HepG2 (cell line): Measurements from ENCODE around the gene C1orf21. TPM values are rescaled to one million over a fixed set of nuclear protein-coding genes. Genes with fewer than 3 reads are reported as not detected.

Experiments
- ATAD3A ChIP-seq: sonication (generic); formaldehyde crosslinking; IDR thresholded peaks from 2 replicates; pipeline ENCODE4 v1.4.0; 2020; ENCODE audit warnings: missing genetic modification reagents
- KDM1A ChIP-seq: IDR thresholded peaks from 2 replicates; pipeline ENCODE4 v1.6.1; 2016; ENCODE audit warnings: missing compliant biosample characterization
- SOX6 ChIP-seq, 2 experiments: fragments of 450-650 bp in 1 of 2; sonication (generic) in 1 of 2; formaldehyde crosslinking in 1 of 2; IDR thresholded peaks; 2 replicates each; pipeline versions ENCODE4 v1.4.0 to v1.6.1; 2017 to 2020; ENCODE audit warnings: antibody characterized with exemption in 1 of 2, mild to moderate bottlenecking in 1 of 2, missing genetic modification reagents in 1 of 2
- ZNF235 ChIP-seq: sonication (generic); formaldehyde crosslinking; IDR thresholded peaks from 2 replicates; pipeline ENCODE4 v1.8.1; 2023; ENCODE audit warnings: mild to moderate bottlenecking, missing genetic modification reagents, borderline replicate concordance
- ZNF552 ChIP-seq: sonication (generic); formaldehyde crosslinking; IDR thresholded peaks from 2 replicates; pipeline ENCODE4 v1.9.0; 2022; ENCODE audit warnings: missing genetic modification reagents, mild to moderate bottlenecking, borderline replicate concordance
- polyA plus RNA-seq, 8 experiments: library from polyadenylated mRNA; depleted of rRNA in 3 of 8; stranded (reverse) in 7 of 8; unstranded in 1 of 8; fragments of >200 nt; fragmentation: Illumina TruSeq in 4 of 8; extraction: Trizol in 4 of 8; gene quantifications; 2 replicates each; pipeline versions ENCODE4 v1.2.1 to v1.2.3, GENCODE V29; 2011 to 2016; ENCODE audit warnings: low read depth in 4 of 8, missing spikeins in 1 of 8, mixed read lengths in 1 of 8; ENCODE audit not compliant: insufficient read depth in 1 of 8
- total RNA-seq, 5 experiments: library from RNA; depleted of rRNA; stranded (reverse); fragments of >200 nt; fragmentation: Illumina TruSeq; extraction: Trizol; gene quantifications; 2 replicates each; pipeline ENCODE4 v1.2.3, GENCODE V29; 2016; ENCODE audit warnings: low read depth in 1 of 5
- TF ChIP-seq, protein P1 (sequence below): sonication (generic); formaldehyde crosslinking; IDR thresholded peaks from one replicate; pipeline ENCODE4 v1.5.1; 2020; ENCODE audit warnings: mild to moderate bottlenecking, missing genetic modification reagents; ENCODE audit errors: not compliant biosample characterization

C1orf21 gene
- total and polyA plus RNA-seq, 2 of the 13 experiments (the other 11 are each of a cell fraction or from before 2014, with no cell fraction given): not detected

DNA sequence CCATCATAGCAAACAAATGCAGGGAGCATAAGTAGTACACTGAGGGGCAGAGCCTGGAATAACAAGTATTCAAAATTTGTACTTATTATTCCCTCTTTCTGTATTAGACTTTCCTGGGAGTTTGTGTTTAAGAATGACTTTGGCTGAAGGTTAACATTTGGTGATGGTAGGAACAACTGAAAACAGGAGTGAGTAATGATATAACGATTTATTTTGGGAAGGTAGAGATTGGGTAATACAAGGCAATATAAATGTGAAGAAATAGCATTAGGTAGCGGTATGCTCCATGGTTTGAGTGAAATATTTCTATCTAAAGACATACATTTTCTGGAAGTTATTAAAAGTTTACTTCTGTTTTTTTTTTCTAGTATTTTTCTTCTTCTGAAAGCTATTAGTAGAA lies 18.5 kb upstream of the C1orf21 start (continued):
- TF ChIP-seq, protein P1, sequence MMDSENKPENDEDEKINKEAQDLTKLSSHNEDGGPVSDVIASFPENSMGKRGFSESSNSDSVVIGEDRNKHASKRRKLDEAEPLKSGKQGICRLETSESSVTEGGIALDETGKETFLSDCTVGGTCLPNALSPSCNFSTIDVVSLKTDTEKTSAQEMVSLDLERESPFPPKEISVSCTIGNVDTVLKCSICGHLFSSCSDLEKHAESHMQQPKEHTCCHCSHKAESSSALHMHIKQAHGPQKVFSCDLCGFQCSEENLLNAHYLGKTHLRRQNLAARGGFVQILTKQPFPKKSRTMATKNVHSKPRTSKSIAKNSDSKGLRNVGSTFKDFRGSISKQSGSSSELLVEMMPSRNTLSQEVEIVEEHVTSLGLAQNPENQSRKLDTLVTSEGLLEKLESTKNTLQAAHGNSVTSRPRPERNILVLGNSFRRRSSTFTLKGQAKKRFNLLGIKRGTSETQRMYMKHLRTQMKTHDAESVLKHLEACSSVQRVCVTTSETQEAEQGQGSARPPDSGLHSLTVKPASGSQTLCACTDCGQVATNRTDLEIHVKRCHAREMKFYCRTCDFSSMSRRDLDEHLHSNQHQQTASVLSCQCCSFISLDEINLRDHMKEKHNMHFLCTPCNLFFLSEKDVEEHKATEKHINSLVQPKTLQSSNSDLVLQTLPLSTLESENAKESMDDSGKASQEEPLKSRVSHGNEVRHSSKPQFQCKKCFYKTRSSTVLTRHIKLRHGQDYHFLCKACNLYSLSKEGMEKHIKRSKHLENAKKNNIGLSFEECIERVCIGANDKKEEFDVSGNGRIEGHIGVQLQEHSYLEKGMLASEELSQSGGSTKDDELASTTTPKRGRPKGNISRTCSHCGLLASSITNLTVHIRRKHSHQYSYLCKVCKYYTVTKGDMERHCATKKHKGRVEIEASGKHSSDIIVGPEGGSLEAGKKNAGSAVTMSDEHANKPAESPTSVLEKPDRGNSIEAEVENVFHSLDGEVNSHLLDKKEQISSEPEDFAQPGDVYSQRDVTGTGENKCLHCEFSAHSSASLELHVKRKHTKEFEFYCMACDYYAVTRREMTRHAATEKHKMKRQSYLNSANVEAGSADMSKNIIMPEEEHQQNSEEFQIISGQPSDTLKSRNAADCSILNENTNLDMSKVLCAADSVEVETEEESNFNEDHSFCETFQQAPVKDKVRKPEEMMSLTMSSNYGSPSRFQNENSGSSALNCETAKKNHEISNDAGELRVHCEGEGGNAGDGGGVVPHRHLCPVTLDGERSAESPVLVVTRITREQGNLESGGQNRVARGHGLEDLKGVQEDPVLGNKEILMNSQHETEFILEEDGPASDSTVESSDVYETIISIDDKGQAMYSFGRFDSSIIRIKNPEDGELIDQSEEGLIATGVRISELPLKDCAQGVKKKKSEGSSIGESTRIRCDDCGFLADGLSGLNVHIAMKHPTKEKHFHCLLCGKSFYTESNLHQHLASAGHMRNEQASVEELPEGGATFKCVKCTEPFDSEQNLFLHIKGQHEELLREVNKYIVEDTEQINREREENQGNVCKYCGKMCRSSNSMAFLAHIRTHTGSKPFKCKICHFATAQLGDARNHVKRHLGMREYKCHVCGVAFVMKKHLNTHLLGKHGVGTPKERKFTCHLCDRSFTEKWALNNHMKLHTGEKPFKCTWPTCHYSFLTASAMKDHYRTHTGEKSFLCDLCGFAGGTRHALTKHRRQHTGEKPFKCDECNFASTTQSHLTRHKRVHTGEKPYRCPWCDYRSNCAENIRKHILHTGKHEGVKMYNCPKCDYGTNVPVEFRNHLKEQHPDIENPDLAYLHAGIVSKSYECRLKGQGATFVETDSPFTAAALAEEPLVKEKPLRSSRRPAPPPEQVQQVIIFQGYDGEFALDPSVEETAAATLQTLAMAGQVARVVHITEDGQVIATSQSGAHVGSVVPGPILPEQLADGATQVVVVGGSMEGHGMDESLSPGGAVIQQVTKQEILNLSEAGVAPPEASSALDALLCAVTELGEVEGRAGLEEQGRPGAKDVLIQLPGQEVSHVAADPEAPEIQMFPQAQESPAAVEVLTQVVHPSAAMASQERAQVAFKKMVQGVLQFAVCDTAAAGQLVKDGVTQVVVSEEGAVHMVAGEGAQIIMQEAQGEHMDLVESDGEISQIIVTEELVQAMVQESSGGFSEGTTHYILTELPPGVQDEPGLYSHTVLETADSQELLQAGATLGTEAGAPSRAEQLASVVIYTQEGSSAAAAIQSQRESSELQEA (CRISPR knock-in tag): no peak
- no peak for TF ChIP-seq SOX6 (IDR thresholded peaks at IDR 0.05)
- TF ChIP-seq SOX6 (CRISPR knock-in tag; IDR thresholded peaks at IDR 0.05): no peak
- TF ChIP-seq ZNF235 (CRISPR knock-in tag): no peak
- no peak for TF ChIP-seq KDM1A (CRISPR knock-in tag)
- no peak for TF ChIP-seq ZNF552 (CRISPR knock-in tag)
- TF ChIP-seq ATAD3A (CRISPR knock-in tag): no peak
